NT2/D1 (cell line): ENCODE results near the gene ZBTB44.

ENCODE experiments used
- SUZ12 ChIP-seq: IDR thresholded peaks from 2 replicates; pipeline ENCODE4 v1.6.1; 2011; ENCODE audit not compliant: insufficient read length, insufficient read depth; ENCODE audit errors: extremely low read depth
- YY1 ChIP-seq: IDR thresholded peaks from 2 replicates; pipeline ENCODE4 v1.6.1; 2011; ENCODE audit not compliant: insufficient read length, insufficient read depth
- ZNF274 ChIP-seq: IDR thresholded peaks from 2 replicates; pipeline ENCODE4 v1.6.1; 2011; ENCODE audit warnings: mild to moderate bottlenecking, low read depth, low read length

DNA sequence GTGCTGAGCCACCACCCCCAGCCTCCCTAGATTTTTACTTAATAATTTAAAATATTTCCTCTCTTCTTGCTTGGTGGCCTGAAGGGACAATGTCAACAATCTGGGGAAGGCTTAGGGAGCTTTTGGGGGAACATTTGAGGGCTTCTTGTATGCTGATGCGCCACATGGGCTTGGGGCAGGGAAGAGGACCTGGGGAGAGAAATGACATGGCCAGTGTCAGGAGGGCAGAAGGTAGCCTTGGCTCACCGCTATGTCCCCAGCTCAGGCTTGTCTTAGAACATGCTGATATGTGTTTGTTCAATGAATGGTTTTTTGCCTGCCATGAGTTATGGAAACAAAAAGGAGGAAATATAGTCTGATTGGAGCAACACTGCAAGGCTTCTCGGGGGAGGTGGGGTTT, 103.6 kb downstream of the ZBTB44 start:
- TF ChIP-seq ZNF274 (no peak), SUZ12 (no peak), YY1 (no peak)
